Fibroblast of the aortic adventitia (primary cell): ENCODE data around the gene CKAP2L. TPM values are rescaled to one million over a fixed set of nuclear protein-coding genes. Genes with fewer than 3 reads are reported as not detected.
"Not testable (repeated sequence)": the region's sequence is repeated elsewhere in the genome, so short reads cannot be mapped to it uniquely, and the experiment has no call there.

ENCODE experiments used
- DNase-seq: peaks from one replicate; pipeline ENCODE4 v3.0.0-alpha.2; 2010; ENCODE audit warnings: low read depth
- H3K4me3 ChIP-seq: 2 replicates; pipeline ENCODE4 v1.5.1; 2011; ENCODE audit warnings: low read depth, mild to moderate bottlenecking, control low read depth, low read length, moderate library complexity
- total RNA-seq: library from RNA; depleted of rRNA; stranded (reverse); fragments of >200 nt; gene quantifications from 2 replicates; pipeline ENCODE4 v1.2.3, GENCODE V29; 2012; ENCODE audit warnings: low replicate concordance
- TF ChIP-seq, protein P1 (sequence below): IDR thresholded peaks from 2 replicates; pipeline ENCODE4 v1.5.1; 2011; ENCODE audit warnings: mild to moderate bottlenecking, low read length, control low read depth, inconsistent platforms; ENCODE audit not compliant: insufficient read depth

CKAP2L gene
- total RNA-seq, 1 donor, result 26.4 TPM

DNA sequence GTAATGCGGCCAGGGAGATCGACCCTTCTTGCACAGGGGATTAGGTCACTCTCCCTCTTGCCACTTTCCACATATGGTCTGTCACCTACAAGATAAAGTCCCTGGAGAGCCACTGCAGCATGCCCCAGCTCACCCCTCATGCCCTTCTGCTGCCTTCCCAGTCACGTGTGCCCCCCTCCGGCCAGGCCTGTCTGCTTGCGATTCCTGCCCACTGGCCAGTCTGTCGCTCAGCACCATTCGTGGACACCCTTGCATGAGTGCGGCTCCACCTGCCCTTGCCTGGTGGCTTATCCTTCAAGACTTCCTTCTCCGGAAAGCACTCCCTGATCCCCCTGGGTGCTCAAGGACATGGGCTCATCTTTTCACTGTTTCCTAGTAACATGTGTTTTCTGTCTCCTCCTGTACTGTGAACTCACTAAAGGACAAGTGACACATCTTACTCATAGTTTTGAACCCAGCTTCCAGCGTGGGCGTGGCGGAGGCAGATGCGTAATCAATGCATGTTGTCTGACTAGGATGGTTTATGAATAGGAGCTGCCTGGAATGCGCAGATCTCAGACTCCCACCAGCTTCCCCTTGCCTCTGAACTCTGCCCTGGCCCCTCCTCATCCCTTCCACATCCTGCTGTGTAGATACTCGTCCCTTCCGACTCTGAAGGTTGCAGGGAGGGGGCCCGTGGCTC lies 51.4 kb downstream of the CKAP2L start:
- no peak overlapping the region for H3K4me3 ChIP-seq
- TF ChIP-seq, protein P1, sequence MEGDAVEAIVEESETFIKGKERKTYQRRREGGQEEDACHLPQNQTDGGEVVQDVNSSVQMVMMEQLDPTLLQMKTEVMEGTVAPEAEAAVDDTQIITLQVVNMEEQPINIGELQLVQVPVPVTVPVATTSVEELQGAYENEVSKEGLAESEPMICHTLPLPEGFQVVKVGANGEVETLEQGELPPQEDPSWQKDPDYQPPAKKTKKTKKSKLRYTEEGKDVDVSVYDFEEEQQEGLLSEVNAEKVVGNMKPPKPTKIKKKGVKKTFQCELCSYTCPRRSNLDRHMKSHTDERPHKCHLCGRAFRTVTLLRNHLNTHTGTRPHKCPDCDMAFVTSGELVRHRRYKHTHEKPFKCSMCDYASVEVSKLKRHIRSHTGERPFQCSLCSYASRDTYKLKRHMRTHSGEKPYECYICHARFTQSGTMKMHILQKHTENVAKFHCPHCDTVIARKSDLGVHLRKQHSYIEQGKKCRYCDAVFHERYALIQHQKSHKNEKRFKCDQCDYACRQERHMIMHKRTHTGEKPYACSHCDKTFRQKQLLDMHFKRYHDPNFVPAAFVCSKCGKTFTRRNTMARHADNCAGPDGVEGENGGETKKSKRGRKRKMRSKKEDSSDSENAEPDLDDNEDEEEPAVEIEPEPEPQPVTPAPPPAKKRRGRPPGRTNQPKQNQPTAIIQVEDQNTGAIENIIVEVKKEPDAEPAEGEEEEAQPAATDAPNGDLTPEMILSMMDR, result no peak
- DNase-seq, result peak; percentile 20

DNA sequence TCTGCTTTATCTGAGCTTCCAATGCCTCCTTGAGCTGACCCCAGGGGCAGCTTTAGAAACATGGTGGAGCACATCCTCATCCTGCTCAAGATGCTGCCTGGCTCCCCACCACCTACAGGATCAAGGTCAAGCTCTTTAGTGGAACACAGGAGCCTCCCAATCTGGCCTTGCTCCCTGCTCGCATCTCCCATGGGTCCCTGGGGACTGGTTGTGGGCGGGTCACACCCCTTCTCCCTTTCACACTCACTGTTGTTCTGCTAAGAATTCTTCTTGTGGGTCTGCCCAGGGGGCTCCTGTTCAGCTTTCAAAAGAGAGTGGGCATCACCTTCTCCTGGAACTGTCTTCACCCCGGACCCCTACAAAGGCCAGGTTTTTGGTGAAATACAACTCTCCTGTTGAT lies 51.9 kb downstream of the CKAP2L start:
- TF ChIP-seq, protein P1, result no peak
- H3K4me3 ChIP-seq, result no peak overlapping the region

DNA sequence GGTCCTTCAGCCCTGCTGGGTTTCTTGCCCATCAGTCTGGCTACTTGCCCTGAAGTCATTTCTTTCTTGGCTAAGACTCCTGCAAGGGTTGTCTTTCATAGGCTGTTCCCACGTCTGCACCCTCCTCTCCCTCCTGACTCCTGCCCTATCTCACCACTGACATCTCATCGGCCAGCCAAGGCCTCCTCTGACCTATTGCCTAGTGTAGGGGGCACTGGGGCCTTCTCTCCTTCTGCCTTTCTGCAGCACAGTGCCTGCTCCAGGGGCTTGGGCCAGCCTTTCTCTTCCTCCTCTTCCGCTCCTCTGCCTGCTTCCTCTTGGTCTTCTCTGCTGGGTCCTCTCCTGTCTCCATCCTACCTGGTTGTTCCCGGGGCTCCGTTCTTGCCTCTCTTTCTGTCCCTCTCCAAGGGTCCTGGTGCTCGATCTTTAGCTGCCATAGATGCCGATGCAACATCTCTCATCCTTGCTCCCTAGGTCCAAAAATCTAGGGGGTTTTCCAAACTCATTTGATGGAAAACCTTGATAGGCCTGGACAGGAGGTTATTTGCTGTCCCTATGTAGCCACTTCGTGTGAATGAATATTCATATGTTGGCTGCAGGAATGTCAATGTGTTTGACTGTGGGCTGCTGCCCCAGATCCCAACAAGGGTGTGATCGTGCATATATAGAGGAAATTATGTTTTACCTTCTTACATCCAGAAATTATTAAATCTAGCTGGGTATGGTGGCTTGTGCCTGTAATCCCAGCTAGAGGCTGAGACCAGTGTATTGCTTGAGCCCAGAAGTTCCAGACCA lies 53.3 kb downstream of the CKAP2L start:
- H3K4me3 ChIP-seq, result no peak overlapping the region
- DNase-seq, result no peak
- TF ChIP-seq, protein P1, result no peak

More for the DNA sequence above, 51.9 kb downstream of the CKAP2L start:
- DNase-seq, result no peak

DNA sequence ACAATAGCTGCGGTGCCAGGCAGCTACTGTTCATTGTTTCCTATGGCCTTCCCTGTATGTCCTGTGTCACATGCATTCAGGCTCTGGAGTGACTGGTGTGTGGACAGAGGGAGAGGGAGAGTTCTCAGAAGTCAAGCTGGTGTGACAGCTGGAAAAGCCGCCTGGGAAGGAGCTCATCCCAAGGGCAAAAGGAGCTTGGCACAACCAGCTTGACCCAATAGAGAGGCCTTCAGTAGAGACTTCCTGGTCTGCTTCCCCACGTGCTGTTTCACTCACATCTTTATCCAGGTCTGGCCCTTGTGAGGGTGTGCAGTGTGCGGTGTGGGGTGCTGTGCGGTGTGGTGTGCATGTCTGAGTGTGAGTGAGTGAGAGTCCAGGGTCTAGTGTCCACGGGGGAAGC lies 54.7 kb downstream of the CKAP2L start:
- no peak for DNase-seq
- TF ChIP-seq, protein P1, result no peak
- no peak overlapping the region for H3K4me3 ChIP-seq

DNA sequence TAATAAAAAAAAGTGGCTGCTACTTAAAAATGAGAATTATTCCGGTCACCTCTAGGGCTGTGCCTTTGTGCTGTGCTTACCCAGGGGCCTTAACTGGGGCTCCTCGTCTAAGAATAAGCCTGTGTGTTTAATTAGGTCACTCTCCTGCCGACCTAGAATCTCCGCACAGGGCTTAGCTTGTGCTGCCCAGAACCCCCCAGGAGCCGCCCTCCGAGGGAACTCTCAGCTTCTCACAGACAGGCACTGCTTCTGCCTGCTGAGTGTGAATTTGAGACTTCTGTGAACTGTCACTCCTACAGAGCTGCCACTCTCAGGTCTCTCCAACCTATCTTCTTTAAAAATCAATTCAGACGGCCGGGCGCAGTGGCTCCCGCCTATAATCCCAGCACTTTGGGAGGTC lies 55.4 kb downstream of the CKAP2L start:
- no peak overlapping the region for H3K4me3 ChIP-seq
- TF ChIP-seq, protein P1, result no peak
- DNase-seq, result no peak

DNA sequence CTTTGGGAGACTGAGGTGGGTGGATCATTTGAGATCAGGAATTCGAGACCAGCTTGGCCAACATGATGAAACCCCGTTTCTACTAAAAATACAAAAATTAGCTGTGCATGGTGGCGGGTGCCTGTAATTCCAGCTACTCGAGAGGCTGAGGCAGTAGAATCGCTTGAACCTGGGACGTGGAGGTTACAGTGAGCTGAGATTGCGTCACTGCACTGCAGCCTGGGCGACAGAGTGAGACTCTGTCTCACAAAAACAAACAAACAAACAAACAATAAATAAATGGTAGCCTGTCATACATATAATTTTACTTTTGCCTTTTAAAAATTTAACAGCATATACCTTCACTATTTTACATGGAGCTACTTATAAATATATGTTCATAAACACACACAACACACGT lies 57.5 kb downstream of the CKAP2L start:
- not testable (repeated sequence) for H3K4me3 ChIP-seq, DNase-seq

DNA sequence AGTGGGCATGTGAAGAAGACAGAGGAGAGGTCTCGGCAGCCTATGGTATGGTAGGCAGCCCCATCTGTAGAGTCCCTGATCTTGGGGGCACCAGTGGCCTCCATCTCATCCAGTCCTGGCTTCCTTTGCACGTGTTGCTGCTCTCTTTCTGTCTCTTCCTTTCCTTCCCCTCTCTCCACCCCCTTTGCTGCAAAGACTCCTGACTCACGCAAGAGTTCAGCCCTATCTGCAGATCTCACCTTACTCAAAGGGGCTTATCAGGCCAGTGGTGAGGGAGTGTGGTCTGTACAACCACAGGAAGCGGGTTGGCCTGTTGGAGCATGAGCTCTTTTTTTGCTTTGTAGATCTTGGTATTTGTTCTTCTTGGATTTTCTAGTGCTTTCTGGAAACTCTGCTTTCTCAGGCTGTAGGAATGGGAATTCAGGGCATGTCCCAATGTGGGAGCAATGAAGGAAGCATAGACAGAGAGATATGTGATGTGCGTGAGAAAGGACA lies 58.2 kb downstream of the CKAP2L start:
- DNase-seq, result peak; percentile 76
- no peak overlapping the region for H3K4me3 ChIP-seq
- TF ChIP-seq, protein P1, result no peak
